ENCODE measurements around the gene TEX50.

- TF ChIP-seq EZH2 (IDR thresholded peaks at IDR 0.05; ENCODE audit: low read depth, low read length, severe bottlenecking) (no peak), KDM5A (IDR thresholded peaks at IDR 0.05; ENCODE audit: low read length) (no peak)
These were observed 26.6 kb downstream of the TEX50 start for GRCh38 chr1:173661763-173662162.

All from H1 (cell line).